Hematopoietic multipotent progenitor cell treated with erythropoietin and hydrocortisone succinate and interleukin-3 and kit ligand, for 17 days (in vitro differentiated cells): ENCODE results near the gene GEMIN2.
"Not testable (repeated sequence)": the region's sequence is repeated elsewhere in the genome, so short reads cannot be mapped to it uniquely, and the experiment has no call there.

Source experiments
- DNase-seq: peaks from one replicate; pipeline ENCODE4 v3.0.0-alpha.2; 2015; ENCODE audit warnings: low spot score

The GEMIN2 gene

GRCh38 chr14:39114073-39114838, at the start of gene GEMIN2:
TSS of gene GEMIN2 (plus strand) at chr14:39114323. CDS start at chr14:39114339, 16 bp downstream.
- DNase-seq, result peak; percentile 93

- DNase-seq, result not testable (repeated sequence)
Observed at GRCh38 chr14:39069169-39069805, 44.8 kb upstream of the GEMIN2 start.

DNA sequence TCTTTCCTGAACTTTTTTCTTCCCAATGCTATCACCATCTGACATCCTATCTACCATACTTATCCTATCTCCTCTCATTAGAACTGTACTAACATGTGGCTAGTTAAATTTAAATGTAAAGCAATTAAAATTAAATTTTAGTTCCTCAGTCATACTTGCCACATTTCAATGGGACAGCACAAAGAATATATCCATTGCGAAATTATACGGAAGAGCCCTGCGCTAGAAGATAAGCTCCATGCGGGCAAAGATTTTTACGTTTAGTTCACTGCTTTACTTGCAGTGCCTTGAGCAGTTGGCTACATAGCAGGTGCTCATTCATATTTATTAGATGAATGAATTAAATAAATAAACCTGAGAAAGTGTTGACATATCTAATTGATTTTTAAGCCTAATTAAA, 44.2 kb upstream of the GEMIN2 start:
- no peak for DNase-seq

- DNase-seq, result no peak
Observed at GRCh38 chr14:39071096-39071495, 43.0 kb upstream of the GEMIN2 start.

DNA sequence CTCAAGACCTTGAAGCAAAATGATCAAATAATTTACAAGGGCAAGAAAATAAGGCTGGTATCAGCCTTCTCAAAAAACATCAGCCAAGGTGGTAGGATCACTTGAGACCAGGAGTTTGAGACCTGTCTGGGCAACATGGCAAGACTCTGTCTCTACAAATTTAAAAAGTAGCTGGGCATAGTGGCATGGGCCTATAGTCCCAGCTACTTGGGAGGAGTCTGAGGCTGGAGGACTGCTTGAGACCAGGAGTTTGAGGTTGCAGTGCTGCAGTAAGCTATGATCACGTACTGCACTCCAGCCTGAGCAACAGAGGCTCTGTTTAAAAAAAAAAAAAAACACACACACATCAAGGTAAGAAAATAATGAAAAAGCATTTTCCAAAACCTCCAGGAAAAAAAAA, 33.2 kb upstream of the GEMIN2 start:
- no peak for DNase-seq

DNA sequence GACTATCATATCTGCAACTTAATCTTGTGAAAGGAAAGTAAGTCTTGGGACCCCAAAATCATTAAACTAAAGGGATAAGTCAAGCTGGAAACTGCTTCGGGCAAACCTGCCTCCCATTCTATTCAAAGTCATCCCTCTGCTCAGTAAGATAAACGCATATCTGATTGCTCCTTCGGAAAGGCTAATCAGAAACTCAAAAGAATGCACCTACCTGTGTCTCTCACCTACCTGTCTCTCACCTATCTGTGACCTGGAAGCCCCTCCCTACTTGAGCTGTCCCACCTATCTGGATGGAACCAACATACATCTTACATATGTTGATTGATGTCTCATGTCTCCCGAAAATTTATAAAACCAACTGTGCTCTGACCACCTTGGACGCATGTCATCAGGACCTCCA, 31.0 kb upstream of the GEMIN2 start:
- no peak for DNase-seq

DNA sequence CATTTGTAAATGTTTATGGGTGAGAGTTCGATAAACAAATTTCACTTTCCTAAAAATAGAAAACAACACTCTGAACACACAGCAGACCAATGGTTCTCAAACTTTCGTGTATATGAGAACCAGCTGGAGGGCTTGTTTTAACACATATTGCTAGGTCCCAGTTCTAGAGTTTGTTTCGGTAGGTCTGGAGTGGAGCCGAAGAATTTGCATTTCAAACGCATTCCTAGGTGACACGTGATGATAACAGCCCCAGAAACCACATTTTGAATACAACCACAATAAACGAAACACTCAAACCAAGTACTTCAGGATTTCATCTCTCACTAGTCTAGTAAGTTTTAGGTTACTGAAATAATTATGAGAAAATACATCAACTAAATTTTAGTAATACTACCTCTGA, 28.2 kb upstream of the GEMIN2 start:
- DNase-seq, result no peak

- DNase-seq, result no peak
Observed at GRCh38 chr14:39087493-39087892, 26.6 kb upstream of the GEMIN2 start.

- no peak for DNase-seq
Observed at GRCh38 chr14:39090548-39091111, 23.5 kb upstream of the GEMIN2 start.

DNA sequence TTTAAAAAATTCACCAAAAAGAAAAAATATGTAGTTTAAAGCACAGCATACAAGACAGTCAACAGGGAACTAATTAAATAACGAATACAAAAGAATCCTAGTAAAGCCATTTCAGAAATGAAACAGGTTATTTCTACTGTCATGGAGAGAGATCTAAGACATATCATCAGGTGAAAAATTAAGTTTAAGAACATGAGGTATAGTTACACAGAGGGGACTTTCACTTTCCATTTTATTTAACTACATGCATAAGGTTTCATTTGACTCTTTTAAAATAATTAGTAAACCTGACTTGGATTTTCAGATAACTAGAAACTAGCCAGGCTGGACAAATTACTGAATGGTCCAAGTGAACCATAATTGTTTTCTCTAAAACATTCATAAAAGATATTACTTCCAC, 22.4 kb upstream of the GEMIN2 start:
- no peak for DNase-seq

- no peak for DNase-seq
Observed at GRCh38 chr14:39094515-39094914, 19.6 kb upstream of the GEMIN2 start.

GRCh38 chr14:39097159-39097558, 17.0 kb upstream of the GEMIN2 start:
- DNase-seq, result no peak

- not testable (repeated sequence) for DNase-seq
Observed at GRCh38 chr14:39099215-39099614, 14.9 kb upstream of the GEMIN2 start.

- no peak for DNase-seq
Observed at GRCh38 chr14:39099748-39100147, 14.4 kb upstream of the GEMIN2 start.

DNA sequence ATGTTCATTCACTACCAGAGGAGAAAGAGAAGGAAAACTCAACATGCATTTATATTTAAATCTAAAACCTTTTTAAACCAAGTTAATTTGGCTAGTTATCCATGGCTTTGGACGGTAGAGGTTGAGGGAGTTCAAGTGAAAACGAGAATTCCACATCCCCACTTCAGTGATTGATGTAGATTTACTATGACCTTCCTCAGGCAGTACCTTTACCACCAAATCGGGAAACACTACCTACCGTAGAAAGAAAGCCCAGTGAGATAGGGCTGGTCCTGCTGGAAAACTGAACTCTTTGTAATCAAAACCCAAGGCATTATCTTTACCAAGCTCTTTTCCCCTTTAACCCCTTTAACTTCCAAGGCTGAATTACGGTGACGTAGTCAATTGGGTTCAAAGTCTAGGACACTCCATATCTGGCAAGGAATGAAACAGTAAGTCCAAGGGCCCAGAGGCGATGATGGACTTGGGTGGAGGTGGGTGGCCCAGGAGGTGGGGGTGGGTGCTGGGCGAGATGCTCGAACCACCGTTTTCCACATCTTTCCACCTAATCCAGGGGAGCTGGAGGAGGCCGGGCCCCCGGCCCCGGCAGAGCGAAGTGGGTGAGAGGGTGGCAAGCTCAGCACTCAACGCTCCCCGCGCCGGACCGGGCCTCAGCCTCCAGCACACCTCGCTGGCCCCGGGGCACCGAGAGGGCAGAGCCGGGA, 11.7 kb upstream of the GEMIN2 start:
- no peak for DNase-seq

GRCh38 chr14:39102969-39103957, 10.9 kb upstream of the GEMIN2 start, which contains the start of gene SEC23A:
TSS of gene SEC23A (minus strand) at chr14:39103235. CDS start at chr14:39096118, 7,117 bp downstream.
- peak; percentile 15 for DNase-seq

DNA sequence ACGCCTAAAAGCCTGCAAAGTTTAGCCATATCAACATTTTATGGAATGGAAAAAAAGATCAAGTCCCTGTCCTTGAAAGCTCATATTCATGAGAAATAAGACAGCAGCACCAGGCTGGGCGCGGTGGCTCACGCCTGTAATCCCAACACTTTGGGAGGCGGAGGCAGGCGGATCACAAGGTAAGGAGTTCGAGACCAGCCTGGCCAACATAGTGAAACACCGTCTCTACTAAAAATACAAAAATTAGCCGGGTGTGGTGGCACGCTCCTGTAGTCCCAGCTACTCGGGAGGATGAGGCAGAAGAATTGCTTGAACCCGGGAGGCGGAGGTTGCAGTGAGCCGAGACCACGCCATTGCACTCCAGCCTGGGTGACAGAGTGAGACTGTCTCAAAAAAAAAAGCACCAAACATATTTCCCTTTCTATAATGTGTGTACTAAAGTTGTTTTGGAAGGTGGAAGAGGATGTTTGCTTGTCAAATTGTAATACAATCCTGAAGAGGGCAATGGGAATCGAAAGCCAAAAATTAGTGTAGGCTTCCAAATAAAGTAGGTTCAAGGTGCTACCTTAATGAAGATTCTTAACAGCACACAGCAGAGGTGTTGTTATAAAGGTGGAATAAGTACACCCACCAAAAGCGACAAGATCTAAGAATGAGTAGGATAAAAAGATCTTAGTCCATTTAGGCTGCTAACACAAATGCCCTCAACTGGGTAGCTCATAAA, 9.9 kb upstream of the GEMIN2 start:
- not testable (repeated sequence) for DNase-seq

- peak; percentile 50 for DNase-seq
Observed at GRCh38 chr14:39107591-39107996, 6.5 kb upstream of the GEMIN2 start.

GRCh38 chr14:39108791-39109190, 5.3 kb upstream of the GEMIN2 start:
- no peak for DNase-seq

- no peak for DNase-seq
Observed at GRCh38 chr14:39109893-39110715, 4.0 kb upstream of the GEMIN2 start.
